KBM-7 (cell line): ENCODE results near the gene ZNF470.

Source experiments
- DNase-seq: peaks from one replicate; pipeline ENCODE4 v3.0.0-alpha.2; 2015
- in situ Hi-C: fragments of 300-500 bp; cut with MboI; formaldehyde crosslinking; loops from 2 replicates; pipeline ENCODE4 v1.14.3; 2020; ENCODE audit warnings: low sequenced_read_pairs, low pct_unique_long_range_greater_than_20kb, mixed read lengths

Gene ZNF470

DNA sequence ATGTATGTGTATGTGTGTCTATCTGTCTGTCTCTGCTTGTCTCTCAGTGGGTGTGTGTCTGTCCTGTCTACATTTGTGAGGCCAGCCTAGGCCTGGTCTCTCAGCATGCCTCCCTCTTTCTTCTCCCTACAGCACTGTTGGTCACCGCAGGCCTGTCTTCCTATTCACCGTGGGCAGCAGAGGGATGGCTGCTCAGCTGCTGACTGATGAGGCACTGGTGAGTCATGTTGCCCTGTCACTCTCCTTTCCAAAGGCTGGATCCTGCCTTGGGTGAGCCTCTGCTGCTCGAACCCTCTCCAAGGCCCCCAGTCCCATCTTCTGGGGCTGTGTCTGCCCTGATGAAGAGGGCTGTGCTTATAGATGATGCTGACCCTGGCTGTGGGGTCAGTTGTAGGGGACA is 34.1 kb downstream of the ZNF470 start:
- DNase-seq: no peak
- in situ Hi-C loops: no loop called here

DNA sequence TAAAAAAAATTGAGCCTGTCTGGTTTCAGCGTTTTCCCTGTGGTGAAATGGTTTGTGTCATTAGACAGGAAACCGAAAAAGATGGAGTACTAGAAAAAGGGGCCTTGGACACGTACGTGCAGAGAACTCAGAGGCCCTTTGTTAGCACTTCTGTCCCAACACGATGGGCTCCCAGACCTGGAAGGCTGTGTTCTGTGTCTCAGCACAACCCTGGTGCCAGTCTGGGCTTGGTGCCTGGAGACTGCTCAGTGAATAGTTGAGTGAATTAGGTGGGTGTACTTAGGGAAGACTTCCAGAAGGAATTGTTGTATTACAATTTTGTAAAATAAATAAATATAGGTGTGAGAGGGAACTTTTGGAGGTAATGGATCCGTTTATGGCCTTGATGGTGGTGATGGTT is 36.6 kb downstream of the ZNF470 start:
- DNase-seq: no peak
- in situ Hi-C loops: no loop called here

DNA sequence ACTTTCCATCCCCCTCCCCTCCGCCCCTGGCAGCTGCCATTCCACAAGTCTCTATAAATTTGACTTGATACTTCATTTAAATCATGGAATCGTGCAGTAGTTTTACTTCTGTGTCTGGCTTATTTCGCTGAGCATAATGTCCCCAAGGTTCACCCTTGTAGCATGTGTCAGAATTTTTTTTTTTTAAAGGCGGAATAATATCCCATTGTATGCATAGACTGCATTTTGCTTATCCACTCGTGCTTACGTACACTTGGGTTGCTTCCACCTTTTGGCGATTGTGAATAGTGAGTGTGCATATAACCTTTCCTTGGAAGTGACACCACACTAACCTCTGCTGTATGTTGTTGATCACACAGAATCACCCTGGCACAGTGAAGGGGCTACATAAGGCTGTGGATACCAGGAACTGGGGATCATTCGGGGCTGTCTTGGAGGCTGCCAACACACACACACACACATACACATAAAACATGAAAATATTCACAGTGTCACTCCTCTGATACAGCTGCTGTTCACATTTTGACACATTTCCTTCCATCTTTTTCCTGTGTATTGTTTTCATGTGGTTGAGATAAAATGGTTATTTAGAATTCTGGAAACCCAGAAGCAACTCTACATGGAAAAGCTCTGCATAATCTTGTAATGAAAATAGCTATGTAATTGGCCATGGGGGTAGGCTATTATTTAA is 41.2 kb downstream of the ZNF470 start:
- DNase-seq: no peak
- in situ Hi-C loops: no loop called here

DNA sequence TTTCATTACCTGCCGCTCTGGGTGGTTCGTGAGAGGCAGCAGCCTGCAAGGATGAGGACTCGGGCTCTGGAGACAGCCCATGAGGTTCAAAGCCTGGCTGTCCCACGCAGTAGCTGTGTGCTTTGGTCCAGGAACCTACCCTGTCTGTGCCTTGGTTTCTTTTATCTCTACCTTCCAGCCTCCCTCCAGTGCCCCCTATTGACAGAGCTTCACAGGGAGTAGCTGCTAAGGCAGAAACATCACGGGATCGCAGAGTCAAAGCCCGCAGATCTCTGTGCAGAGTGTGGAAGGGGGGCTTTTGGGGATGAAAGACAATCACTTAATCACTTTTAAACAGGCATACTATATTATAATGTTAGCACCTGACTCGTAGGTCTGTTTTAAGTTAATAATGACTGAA is 44.0 kb downstream of the ZNF470 start:
- in situ Hi-C loops: no loop called here

DNA sequence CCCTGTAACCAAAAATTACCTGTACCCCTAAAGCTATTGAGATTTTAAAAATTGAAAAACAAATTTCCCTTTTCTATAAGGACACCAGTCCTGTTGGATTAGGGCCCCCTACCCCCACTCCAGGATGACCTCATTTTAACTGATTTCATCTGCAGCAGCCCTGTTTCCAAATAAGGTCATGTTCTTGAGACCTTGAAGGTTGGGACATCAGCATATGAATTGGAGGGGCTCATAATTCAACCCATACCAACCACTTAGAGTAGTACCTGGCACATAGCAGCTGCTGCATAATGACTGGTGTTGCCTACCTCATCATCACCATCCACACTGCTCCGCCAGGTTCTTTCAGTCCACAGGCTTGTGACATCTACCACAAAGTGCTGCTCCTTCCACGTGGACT is 45.5 kb downstream of the ZNF470 start:
- in situ Hi-C loops: no loop called here
- DNase-seq: no peak

More for the DNA sequence above, 44.0 kb downstream of the ZNF470 start:
- DNase-seq: no peak

DNA sequence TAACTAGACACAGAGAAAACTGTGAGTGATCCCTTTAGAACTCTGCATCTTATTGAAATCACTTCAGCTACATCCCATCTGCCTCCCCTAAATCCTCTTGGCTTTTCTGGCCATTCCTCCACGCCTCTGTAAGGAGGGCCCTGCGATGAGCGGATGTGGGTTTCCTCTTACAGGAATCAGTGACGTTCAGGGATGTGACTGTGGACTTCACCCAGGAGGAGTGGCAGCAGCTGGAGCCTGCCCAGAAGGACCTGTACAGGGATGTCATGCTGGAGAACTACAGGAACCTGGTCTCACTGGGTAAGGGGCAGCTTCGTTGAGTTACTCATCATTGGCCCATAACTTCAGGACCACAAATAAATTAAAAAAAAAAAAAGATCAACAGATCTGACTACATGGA is 46.4 kb downstream of the ZNF470 start:
- DNase-seq: no peak
- in situ Hi-C loops: no loop called here

DNA sequence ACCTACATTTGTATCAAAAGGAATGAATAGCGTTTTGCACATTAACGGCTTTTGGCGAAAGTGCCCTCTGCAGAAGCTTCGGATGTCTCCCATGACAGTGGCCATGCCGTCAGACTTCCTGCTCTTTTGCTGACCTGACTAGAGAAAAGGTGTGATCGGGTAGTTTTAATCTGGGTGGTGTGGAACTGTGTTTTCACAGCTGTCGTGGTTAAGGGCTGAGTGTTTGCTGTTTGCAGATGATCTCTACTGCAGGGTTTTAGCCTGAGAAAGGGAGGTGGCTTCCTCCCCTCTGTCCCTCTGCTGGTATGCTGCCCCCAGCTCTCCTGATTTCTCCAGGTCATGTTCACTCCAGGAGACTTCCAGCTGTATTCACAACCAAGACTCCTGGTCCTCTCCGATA is 50.3 kb downstream of the ZNF470 start:
- in situ Hi-C loops: no loop called here
- no peak for DNase-seq

DNA sequence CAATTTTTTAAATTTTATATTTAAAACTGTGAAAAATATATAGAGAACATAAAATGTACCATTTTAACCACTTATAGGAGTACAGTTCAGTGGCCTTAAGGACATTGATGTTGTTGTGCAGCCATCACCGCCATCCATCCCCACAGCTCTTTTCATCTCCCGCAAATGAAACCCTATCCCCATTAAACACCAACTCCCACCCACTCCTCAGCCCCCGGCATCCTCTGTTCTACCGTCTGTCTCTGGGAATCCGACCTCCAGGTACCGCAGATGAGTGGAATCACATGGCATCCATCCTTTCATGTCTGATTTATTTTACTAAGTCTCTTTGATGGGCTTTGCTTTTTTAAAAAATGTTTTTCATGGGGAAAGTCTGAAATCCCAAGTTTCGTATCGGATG is 51.9 kb downstream of the ZNF470 start:
- DNase-seq: no peak
- in situ Hi-C loops: no loop called here

DNA sequence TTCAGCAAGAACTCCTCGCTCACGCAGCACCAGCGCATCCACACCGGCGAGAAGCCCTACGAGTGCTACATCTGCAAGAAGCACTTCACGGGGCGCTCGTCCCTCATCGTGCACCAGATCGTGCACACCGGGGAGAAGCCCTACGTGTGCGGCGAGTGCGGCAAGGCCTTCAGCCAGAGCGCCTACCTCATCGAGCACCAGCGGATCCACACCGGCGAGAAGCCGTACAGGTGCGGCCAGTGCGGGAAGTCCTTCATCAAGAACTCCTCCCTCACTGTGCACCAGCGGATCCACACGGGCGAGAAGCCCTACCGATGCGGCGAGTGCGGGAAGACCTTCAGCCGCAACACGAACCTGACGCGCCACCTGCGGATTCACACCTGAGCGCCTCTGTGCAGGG is 55.1 kb downstream of the ZNF470 start:
- no peak for DNase-seq
- in situ Hi-C loops: no loop called here

DNA sequence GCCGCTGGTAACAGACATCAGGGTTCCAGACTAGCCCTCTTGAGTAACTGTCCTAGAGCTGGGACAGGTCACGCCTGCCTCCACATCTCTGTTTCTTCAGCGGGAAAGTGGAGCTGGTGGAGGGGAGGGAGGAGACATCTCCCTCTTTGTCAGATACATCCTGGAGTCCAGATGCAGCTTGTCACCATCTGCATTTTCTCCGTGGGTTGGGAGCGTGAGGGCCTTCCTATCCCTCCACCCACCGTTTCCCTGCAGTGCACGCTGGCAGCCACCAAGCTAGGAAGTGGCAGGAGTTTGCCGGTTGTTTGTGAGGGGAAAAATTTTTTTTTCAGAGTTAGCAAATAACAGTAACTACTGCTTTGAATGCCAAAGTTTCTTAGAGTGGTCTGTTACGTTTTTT is 55.7 kb downstream of the ZNF470 start:
- in situ Hi-C loops: no loop called here
- DNase-seq: no peak

DNA sequence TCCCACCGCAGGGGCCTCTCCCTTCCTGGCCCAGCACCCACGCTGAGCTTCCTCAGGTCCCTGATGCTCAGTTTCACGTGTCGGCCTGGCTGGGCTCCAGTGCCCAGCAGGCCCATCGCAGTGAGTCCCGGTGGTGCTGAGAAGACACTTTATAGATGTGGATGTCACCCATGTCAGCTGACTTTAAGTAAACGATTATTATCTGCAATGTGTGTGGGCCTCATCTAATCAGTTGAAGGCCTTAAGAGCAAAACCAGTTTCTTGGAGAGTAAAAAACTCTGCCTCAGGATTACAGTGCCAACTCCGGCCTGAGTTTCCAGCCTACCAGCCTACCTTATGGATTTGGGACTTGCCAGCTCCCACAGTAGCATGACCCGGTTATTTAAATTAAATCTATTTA is 58.4 kb downstream of the ZNF470 start:
- in situ Hi-C loops: no loop called here

DNA sequence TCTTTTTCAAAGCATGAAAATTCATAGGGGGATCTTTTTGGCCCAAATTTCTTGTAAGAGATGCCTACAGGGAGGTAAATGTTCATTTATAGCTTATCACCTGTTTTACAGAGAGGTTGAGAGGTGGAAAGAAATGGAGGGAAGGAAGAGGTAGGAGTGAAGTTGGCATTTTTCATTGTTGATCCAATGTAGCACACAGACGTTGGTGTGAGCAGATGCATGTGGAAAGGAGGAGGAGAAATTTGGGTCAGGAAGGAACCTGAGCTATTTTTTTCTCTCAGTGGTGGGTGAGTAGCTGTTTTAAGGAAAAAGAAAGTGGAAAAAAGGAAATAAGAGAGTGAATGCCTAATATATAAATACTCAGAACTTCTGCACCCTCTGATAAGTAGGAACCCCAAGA is 65.8 kb downstream of the ZNF470 start:
- DNase-seq: no peak
- in situ Hi-C loops: no loop called here

More for the DNA sequence above, 58.4 kb downstream of the ZNF470 start:
- DNase-seq: no peak

DNA sequence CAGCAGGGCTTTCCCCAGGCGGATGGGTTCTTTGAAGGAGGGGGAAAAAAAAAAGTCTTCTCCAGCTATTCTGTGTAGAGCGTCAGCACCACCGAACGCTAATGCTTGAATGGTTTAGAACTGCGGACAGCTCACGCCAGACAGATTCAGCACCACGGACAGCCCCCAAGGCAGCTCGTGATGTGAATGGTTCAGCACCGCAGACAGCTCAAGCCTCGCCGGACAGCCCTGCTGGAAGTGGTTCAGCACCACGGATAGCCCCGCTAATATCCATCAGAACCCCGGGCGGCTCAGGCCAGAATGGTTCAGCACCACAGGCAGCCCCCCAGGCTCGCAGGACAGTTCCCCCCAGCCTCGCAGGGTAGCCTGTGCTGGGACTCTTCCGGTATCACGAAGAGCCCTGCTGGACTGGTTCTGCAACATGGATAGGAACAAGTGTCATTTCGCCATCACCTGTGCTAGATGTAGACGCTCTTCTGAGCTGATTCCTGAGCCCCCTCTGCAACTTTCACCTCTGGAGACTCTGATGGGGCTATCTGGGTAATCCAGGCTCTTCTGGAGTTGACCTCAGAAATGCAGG is 70.8 kb downstream of the ZNF470 start:
- in situ Hi-C loops: no loop called here
- DNase-seq: peak; percentile 86
